H54 (cell line): ENCODE results near the gene PXYLP1.

Source experiments
- DNase-seq: peaks from one replicate; pipeline ENCODE4 v3.0.0; 2011; ENCODE audit warnings: low spot score, mixed read lengths; ENCODE audit not compliant: insufficient read length
- FAIRE-seq: peaks from 3 replicates; lab custom pipeline; 2011; peaks lifted over from hg19 to GRCh38; lab: Jason Lieb, UNC
- POLR2A ChIP-seq: IDR thresholded peaks from 2 replicates; pipeline ENCODE4 v1.6.1; 2011; ENCODE audit warnings: low read depth, mild to moderate bottlenecking, low read length

Gene PXYLP1

DNA sequence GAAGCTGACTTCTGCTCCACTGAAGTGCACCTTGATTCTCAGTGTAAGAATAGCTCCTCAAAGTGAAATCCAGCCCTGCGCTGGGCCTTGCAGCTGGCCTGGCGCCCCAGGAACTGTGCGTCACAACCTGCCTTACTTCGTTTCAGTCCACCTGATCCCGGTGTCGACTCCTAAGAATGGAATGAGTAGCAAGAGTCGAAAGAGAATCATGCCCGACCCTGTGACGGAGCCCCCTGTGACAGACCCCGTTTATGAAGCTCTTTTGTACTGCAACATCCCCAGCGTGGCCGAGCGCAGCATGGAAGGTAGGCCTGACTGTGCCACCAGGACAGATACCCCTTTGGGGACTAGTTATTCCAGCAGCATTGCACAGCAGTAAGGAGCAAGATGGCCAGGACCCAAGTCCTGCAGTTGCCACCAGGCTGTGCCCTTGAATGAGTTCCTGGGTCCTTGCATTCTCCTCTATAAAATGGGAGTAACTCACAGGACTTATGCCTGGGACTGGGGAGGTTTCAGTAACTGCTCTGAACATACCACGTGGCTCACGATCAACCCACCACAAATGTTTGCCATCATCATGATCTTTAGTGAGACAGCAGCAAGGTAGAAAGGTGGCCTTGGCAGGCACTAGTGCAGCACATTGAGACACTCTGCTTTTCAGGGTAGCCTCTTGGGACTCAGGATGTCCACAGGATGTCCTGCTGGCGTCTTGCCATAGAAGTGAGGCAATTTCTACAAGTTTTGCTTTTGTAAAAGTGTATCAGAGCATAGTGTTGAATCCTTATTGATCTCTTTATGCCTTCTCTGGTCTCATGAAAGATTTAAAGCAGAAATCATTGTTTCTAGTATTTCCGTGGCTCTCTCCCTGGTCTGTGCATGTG lies 46.8 kb downstream of the PXYLP1 start:
- DNase-seq: no peak
- no peak for TF ChIP-seq POLR2A

DNA sequence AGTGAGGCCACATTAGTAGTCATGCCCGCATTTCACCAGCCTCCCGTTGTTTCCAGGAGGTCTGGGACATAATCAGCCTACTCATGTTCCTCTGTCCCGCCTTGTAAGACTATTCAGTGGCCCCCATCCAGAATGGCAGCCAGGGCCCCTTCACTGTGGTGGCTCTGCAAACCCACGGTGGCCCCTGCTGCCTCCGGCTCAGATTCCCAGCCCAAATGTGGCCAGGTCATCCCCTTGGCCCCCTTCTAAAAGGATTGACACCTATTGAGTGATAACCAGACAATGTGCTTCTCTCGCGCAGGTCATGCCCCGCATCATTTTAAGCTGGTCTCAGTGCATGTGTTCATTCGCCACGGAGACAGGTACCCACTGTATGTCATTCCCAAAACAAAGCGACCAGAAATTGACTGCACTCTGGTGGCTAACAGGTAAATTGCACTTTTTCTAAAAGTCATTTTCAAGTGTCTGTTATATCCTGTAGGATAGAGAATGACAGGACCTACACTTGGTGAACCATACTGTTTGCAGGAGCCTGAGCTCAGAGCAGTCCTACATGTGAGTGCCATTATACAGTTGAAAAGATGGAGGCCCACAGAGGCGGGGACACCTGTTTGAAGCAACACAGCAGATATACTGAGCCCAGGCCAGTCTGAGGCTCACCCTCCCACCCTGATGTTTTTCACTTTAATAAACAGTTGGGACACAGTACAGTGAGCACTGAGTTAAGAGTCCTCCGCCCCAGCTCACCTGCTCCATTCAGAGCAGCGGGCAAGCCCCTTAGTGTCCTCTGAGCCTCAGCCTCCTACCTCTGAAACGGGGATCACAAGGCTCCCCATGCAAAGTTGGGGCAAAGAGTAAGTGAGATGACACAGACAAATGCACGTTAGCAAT lies 47.7 kb downstream of the PXYLP1 start:
- no peak for FAIRE-seq
- no peak for TF ChIP-seq POLR2A
- no peak for DNase-seq

More for the DNA sequence above, 46.8 kb downstream of the PXYLP1 start:
- FAIRE-seq: no peak

DNA sequence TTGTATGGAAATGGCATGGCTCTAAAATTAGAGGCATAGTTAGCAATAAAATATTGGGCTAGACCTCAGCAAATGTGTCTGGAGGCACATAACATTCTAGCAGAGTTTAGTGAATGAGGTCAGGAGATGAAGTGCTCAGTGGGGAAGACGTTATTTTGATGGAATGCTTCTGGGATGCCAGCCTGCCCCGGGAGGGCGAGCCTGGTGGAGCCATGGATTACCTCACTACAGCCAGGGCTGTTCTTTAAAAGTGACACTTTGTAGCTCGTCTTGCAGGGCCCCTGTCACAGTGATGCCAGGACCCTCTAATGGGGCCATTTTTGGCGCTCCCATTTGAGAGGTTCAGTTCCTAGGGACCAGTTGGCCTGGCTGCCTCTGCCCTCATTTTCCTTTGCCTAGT lies 48.5 kb downstream of the PXYLP1 start:
- DNase-seq: peak; percentile 65
- FAIRE-seq: peak; percentile 89
- TF ChIP-seq POLR2A: no peak

DNA sequence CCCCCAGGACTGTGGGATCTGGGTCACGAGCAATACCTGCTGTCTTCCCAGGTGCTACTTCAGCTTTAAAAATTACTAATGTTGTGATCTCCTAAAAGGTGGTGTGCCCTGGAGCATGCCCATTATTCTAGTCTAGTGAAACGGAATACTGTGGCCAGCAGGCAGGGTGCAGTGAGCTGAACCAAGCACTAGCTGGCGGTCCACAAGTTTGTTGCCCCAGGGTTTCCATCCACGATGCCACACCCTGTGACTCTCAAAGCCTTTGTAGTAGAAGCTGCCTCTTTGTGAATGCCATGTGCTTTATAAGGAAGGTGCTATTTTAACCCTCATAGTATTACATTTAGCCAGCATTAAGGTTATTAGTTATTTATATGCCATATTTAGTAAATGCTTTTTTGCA lies 49.1 kb downstream of the PXYLP1 start:
- FAIRE-seq (peak; percentile 27), DNase-seq (peak; percentile 52)
- TF ChIP-seq POLR2A: no peak

DNA sequence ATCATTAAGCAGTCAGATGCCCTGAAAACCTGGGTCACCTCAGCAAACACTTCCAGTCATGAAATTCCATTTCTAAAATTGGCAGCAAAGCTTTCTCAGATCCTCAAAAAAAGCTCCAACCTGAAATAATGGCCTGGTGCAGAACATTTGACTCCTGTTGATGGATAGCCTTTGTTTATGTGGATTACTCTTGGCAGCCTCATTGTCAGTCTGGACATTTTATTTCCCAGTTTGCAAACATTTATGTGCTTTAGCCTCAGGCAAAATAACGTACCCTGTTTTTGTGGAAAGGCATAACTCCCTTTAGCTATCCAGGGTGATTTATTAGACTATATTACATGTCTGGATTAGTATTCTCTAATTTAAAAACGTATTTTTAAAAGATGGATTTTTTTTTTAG lies 53.9 kb downstream of the PXYLP1 start:
- no peak for TF ChIP-seq POLR2A
- DNase-seq (no peak), FAIRE-seq (no peak)

DNA sequence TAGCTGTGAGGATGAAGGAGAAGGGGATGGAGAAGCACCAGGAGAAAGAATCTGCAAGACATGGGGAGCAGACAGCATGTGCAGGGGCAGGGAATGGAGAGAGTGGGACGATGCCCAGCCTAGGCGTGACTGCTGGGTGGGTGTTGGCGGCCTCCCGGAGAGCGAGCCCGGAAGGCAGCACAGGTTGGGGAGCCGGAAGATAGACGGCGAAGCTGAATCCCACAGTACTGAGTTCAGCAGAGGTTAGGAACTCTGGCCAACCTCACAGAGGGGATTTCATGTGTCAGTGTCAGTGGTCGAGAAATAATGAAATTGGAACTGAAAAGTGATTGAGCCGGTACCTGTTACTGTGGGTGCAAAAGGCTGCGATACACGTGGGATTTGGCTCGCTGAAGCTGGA lies 55.2 kb downstream of the PXYLP1 start:
- FAIRE-seq (no peak), DNase-seq (no peak)
- no peak for TF ChIP-seq POLR2A

DNA sequence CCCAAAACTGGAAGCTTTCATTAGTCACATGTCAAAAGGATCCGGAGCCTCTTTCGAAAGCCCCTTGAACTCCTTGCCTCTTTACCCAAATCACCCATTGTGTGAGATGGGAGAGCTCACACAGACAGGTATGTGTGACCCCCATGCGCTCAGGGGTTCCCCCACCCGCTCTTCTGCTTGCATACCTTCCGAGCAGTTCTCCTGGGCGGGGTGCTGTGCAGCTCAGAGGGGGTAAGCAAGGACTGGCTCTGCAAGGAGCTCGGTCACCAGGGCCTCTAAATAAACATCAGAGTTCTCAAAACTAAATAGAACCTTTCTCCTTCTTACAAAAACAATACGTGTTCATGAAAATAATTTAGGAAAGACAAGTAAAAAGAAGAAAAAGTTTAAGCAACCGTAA lies 55.7 kb downstream of the PXYLP1 start:
- DNase-seq (no peak), FAIRE-seq (no peak)
- TF ChIP-seq POLR2A: no peak

DNA sequence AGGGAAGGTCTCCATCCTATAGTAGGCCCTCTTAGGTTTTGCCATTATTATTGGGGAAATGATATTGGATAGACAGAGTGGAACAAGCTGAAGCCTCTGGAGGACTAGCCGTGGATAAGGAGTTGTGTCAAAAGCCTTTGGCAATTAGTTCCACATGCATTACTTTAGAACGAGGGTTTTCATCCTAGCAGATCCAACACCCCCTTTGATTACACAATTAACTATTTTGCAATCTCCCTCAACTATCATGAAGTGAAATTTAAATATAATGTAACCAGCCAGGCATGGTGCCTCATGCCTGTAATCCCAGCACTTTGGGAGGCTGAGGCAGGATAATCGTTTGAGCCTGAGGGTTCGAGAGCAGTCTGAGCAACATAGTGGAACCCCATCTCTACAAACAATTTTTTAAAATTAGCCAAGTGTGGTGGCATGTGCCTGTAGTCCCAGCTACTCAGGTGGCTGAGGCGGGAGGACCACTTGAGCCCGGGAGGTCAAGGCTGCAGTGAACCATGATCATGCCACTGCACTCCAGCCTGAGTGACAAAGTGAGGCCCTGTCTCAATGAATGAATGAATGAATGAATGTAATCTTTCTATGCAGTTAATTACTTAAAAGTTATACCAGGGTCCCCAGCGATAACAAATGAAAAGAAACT lies 56.8 kb downstream of the PXYLP1 start:
- no peak for TF ChIP-seq POLR2A
- FAIRE-seq: no peak

DNA sequence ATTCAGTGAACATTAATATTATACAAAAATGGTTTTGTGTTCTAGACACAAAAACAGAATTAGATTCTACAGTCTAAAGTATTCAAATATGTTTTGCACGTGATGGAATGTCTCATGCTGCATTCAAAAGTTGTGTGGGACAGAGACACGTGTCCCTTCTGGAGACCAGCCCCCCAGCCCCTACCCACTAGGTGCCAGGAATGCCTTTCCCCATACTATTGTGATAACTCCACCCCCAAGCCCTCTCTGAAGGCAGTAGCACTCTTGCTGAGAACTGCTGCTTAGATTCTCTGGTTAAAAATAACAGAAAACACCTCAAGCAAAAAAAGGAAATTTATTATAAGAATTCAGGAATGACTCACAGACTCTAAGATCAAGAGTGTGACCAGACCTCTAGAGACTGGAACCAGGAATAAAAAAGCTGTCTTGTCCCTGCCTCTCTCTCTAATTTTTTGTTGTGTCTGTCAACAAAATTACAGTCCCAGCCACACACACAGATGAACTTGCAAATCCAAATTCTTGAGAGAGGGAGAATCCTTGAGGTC lies 57.7 kb downstream of the PXYLP1 start:
- no peak for TF ChIP-seq POLR2A
- no peak for FAIRE-seq
- no peak for DNase-seq

More for the DNA sequence above, 56.8 kb downstream of the PXYLP1 start:
- DNase-seq: no peak

DNA sequence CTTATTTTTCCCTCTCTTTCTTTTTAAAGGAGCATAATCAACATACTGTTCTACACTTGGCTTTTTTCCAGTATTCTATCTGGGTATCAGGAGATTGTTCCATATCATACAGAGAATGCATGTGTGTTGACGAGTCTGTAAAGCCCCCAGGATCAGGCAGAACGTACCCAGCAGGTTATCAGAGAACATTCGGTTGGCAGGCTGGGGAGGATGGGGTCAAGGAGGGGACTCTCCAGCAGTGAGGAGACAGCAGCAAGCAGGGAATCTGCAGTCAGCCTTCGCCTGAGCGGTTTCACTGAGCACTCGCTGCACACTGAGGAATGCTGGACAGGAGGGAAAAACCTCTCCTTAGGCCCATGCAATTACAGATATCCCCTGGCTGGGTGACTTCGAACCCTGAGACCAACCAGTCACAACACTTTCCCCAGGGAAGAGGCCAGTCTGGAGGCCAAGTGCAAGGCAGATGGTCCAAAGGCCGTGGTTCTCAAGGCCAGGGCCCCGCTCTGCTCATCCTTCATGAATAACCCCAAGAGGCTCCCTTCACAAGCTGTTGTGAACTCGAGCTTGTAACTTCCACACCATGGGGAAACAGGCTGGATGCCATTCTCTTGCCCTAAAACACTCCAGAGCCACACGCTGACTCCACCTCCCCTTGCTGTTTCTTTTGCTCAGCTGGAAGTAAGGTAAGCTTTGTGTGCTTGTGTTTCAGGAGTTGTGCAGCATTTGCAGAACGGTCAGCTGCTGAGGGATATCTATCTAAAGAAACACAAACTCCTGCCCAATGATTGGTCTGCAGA lies 60.1 kb downstream of the PXYLP1 start:
- DNase-seq: no peak
- no peak for FAIRE-seq
- TF ChIP-seq POLR2A: no peak

DNA sequence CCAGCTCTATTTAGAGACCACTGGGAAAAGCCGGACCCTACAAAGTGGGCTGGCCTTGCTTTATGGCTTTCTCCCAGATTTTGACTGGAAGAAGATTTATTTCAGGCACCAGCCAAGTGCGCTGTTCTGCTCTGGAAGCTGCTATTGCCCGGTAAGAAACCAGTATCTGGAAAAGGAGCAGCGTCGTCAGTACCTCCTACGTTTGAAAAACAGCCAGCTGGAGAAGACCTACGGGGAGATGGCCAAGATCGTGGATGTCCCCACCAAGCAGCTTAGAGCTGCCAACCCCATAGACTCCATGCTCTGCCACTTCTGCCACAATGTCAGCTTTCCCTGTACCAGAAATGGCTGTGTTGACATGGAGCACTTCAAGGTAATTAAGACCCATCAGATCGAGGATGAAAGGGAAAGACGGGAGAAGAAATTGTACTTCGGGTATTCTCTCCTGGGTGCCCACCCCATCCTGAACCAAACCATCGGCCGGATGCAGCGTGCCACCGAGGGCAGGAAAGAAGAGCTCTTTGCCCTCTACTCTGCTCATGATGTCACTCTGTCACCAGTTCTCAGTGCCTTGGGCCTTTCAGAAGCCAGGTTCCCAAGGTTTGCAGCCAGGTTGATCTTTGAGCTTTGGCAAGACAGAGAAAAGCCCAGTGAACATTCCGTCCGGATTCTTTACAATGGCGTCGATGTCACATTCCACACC lies 60.9 kb downstream of the PXYLP1 start:
- no peak for FAIRE-seq
- no peak for TF ChIP-seq POLR2A

DNA sequence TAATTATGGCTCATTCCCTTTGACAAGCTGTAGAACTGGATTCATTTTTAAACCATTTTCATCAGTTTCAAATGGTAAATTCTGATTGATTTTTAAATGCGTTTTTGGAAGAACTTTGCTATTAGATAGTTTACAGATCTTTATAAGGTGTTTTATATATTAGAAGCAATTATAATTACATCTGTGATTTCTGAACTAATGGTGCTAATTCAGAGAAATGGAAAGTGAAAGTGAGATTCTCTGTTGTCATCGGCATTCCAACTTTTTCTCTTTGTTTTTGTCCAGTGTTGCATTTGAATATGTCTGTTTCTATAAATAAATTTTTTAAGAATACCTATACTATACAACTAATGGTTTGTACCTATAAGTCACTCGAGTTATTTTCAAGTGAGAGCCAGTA lies 62.7 kb downstream of the PXYLP1 start:
- FAIRE-seq (no peak), DNase-seq (no peak)
- TF ChIP-seq POLR2A: no peak

More for the DNA sequence above, 60.9 kb downstream of the PXYLP1 start:
- no peak for DNase-seq
